ENCODE results near the gene VPS39. TPM values are rescaled to one million over a fixed set of nuclear protein-coding genes. Genes with fewer than 3 reads are reported as not detected.

The VPS39 gene
- total RNA-seq, 1 donor from 2014 or later: 102 TPM

DNA sequence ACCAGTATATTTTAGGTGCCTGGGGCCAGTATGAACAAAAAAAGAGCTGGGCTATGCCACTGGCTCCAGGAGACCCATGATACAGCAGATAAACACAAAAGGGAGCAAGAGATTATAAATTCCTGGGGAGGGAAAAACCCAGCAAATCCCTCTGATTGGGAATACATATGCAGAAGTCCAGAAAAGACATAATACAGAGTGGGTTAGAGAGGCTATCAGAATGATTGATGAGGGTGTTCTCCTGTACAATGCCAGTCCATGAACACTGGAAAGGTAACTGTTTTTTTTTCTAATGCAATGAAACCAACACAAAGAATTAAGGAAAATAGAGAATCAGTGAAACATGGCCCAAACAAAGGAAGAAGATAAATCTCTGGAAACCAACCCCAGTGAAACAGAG lies 5.4 kb upstream of the VPS39 start:
- CTCF ChIA-PET: no interaction called here

DNA sequence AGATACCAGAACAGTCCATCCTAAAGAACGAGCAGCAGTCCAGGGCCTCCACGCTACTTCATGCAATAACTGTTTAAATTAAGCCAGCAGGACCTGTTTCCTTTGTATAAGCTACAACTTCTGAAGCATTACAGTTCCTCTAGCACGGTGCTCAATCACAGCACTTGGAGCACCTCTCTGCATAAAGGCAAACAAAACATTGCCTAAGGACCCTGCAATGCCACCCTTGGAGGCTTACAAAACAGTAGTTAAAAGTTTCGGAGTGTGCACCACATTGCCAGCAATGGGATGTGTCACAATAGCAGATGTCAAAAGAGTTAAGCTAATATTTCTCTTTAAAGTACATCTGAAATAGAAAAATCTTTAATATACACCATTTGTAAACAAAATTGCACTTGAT lies 2.6 kb upstream of the VPS39 start:
- CTCF ChIA-PET: no interaction called here
- Mint-ChIP-seq H3K27me3 (no peaks in the 10 kb centered on the region), H3K27ac (no peak overlapping the region), H3K9me3 (no peaks in the 10 kb centered on the region), H3K4me3 (no peak overlapping the region), H3K36me3 (ENCODE audit: low read depth) (peaks cover 54% of the 10 kb centered on the region), H3K4me1 (peaks cover 25% of the 10 kb centered on the region)
- ATAC-seq (ENCODE audit: low read depth): no peak
- TF ChIP-seq, protein P1, sequence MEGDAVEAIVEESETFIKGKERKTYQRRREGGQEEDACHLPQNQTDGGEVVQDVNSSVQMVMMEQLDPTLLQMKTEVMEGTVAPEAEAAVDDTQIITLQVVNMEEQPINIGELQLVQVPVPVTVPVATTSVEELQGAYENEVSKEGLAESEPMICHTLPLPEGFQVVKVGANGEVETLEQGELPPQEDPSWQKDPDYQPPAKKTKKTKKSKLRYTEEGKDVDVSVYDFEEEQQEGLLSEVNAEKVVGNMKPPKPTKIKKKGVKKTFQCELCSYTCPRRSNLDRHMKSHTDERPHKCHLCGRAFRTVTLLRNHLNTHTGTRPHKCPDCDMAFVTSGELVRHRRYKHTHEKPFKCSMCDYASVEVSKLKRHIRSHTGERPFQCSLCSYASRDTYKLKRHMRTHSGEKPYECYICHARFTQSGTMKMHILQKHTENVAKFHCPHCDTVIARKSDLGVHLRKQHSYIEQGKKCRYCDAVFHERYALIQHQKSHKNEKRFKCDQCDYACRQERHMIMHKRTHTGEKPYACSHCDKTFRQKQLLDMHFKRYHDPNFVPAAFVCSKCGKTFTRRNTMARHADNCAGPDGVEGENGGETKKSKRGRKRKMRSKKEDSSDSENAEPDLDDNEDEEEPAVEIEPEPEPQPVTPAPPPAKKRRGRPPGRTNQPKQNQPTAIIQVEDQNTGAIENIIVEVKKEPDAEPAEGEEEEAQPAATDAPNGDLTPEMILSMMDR (IDR thresholded peaks at IDR 0.05): no peak
- DNase-seq: no peak
- POLR2A ChIA-PET: no interaction called here
- intact Hi-C loops (cut with micrococcal nuclease): no loop called here

More for the DNA sequence above, 5.4 kb upstream of the VPS39 start:
- DNase-seq (no peak), ATAC-seq (ENCODE audit: low read depth) (no peak)
- Mint-ChIP-seq H3K9me3 (no peaks in the 10 kb centered on the region), H3K4me3 (no peak overlapping the region), H3K27me3 (no peaks in the 10 kb centered on the region), H3K36me3 (ENCODE audit: low read depth) (peaks cover 70% of the 10 kb centered on the region), H3K4me1 (peaks cover 4% of the 10 kb centered on the region), H3K27ac (no peak overlapping the region)
- POLR2A ChIA-PET: no interaction called here
- TF ChIP-seq, protein P1 (IDR thresholded peaks at IDR 0.05): no peak
- intact Hi-C loops (cut with micrococcal nuclease): no loop called here

DNA sequence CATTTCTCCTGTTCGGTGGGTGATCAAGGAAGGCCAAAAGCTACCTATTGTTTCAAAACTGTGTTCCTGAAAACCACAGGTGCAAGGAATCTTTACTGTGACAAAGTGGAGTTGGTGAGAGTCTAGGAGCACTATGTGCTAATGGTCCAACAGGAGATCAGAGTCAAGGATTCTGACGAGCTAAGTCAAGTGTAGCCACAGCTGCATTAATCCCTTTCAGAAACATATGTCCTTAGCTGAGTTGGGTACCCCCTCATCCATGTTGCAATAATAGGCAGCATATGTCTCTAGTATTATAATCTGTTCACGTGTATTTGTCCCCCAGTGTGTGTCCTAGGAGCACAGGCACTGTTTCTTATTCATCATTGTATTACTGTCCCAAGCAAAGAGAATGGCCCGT lies 1.7 kb downstream of the VPS39 start:
- CTCF ChIA-PET: no interaction called here

DNA sequence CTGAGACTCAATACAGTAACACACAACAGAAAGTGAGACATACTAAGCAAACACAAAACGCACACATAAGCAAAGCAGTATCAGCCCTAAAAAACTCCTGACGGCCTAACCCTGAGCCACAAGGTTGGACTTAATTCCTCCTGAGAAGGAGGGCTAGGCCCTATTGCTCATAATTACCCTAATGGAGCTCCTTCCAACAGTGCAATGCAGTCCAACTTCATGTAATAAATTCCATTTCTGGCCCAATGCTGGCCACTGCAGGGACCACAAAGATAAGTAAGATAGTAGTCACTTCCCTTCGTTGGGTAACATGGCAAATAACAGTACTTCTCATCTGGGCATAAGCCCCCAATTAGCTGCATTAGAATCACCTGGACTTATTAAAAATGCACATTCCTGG lies 4.2 kb downstream of the VPS39 start:
- TF ChIP-seq, protein P1 (IDR thresholded peaks at IDR 0.05): no peak
- Mint-ChIP-seq H3K9me3 (no peaks in the 10 kb centered on the region), H3K4me3 (no peak overlapping the region), H3K4me1 (peaks cover 38% of the 10 kb centered on the region), H3K36me3 (ENCODE audit: low read depth) (peaks cover 39% of the 10 kb centered on the region), H3K27ac (no peak overlapping the region), H3K27me3 (no peaks in the 10 kb centered on the region)
- CTCF ChIA-PET: no interaction called here
- intact Hi-C loops (cut with micrococcal nuclease): no loop called here
- ATAC-seq (ENCODE audit: low read depth) (no peak), DNase-seq (no peak)
- POLR2A ChIA-PET: no interaction called here

More for the DNA sequence above, 1.7 kb downstream of the VPS39 start:
- ATAC-seq (ENCODE audit: low read depth) (no peak), DNase-seq (no peak)
- H3K27me3 Mint-ChIP-seq: no peaks in the 10 kb centered on the region
- intact Hi-C loops (cut with micrococcal nuclease): no loop called here
- peak overlapping the region; percentile 46 for H3K27ac Mint-ChIP-seq
- peaks cover 36% of the 10 kb centered on the region for H3K36me3 Mint-ChIP-seq (ENCODE audit: low read depth)
- peak overlapping the region; percentile 96 for H3K4me3 Mint-ChIP-seq
- POLR2A ChIA-PET: interaction anchor here (3.1 kb wide), 1 partner anchor 67 kb away, joined by 19 read pairs; the partner anchor contains the start of genes GANC and TMEM87A
- H3K4me1 Mint-ChIP-seq: peaks cover 38% of the 10 kb centered on the region
- TF ChIP-seq, protein P1 (IDR thresholded peaks at IDR 0.05): no peak
- H3K9me3 Mint-ChIP-seq: no peaks in the 10 kb centered on the region

GRCh38 chr15:42202653-42203052 lies 5.5 kb downstream of the VPS39 start:
- TF ChIP-seq, protein P1 (IDR thresholded peaks at IDR 0.05): no peak
- Mint-ChIP-seq H3K27me3 (no peaks in the 10 kb centered on the region), H3K4me3 (no peak overlapping the region), H3K36me3 (ENCODE audit: low read depth) (peaks cover 46% of the 10 kb centered on the region), H3K27ac (no peak overlapping the region), H3K4me1 (peaks cover 33% of the 10 kb centered on the region), H3K9me3 (no peaks in the 10 kb centered on the region)
- intact Hi-C loops (cut with micrococcal nuclease): no loop called here
- DNase-seq (no peak), ATAC-seq (ENCODE audit: low read depth) (no peak)
- ChIA-PET CTCF (no interaction called here), POLR2A (interaction anchor here (0.7 kb wide), 1 partner anchor 662 kb away, joined by 4 read pairs; no protein-coding TSS in a partner anchor)

Measured in activated B cell treated with CpG ODN at 0.5 μM for 24 hours (primary cell).